ENCODE data around the gene GEMIN7. TPM values are rescaled to one million over a fixed set of nuclear protein-coding genes. Genes with fewer than 3 reads are reported as not detected.

GEMIN7 gene
- total and polyA plus RNA-seq, 2 of the 13 experiments (the other 11 are each of a cell fraction or from before 2014, with no cell fraction given), result 24.1 to 30.6 TPM

GRCh38 chr19:45140533-45140932 lies 61.5 kb downstream of the GEMIN7 start:
- Histone ChIP-seq H3K27ac (ENCODE audit: extremely low read length, insufficient read depth, low read length) (no peak overlapping the region), H3K9me3 (ENCODE audit: low read length) (no peaks in the 10 kb centered on the region), H3K79me2 (ENCODE audit: insufficient read depth, low read length) (peaks cover 13% of the 10 kb centered on the region), H3K4me3 (replicated peaks in 1 of 3; ENCODE audit: insufficient read depth in 1 of 3, low read depth in 2 of 3, low read length in 3 of 3) (no peak overlapping the region), H2AFZ (ENCODE audit: low read length) (no peak overlapping the region), H3K27me3 (ENCODE audit: control insufficient read depth in 1 of 2, insufficient read depth in 2 of 2, low read length in 2 of 2) (no peaks in the 10 kb centered on the region), H3K9ac (ENCODE audit: insufficient read depth, low read depth, low read length) (no peak overlapping the region), H3K4me2 (ENCODE audit: low read depth, low read length) (no peak overlapping the region), H3K4me1 (ENCODE audit: insufficient read depth, low read length) (peaks cover 26% of the 10 kb centered on the region), H3K36me3 (replicated peaks in 1 of 2; ENCODE audit: control insufficient read depth in 1 of 2, insufficient read depth in 2 of 2, low read length in 2 of 2) (peaks cover 9 to 10% of the 10 kb centered on the region in 2 experiments; a peak in 3 of 5 replicates), H4K20me1 (ENCODE audit: insufficient read depth, low read length) (no peaks in the 10 kb centered on the region)
- ChIA-PET POLR2A (no interaction called here), CTCF (ENCODE audit: low intra/inter-chr PET ratio, low total read pairs) (no interaction called here)
- intact Hi-C loops (cut with micrococcal nuclease; ENCODE audit: unreplicated experiment) (no loop called here), in situ Hi-C loops (cut with HindIII; ENCODE audit: extremely low pct_ligation_motif_present, low pct_unique_long_range_greater_than_20kb) (no loop called here)
- no peak for DNase-seq (ENCODE audit: low spot score)
- TF ChIP-seq ZFX (CRISPR knock-in tag; IDR thresholded peaks at IDR 0.05; ENCODE audit: low read depth) (no peak), ZNF691 (CRISPR knock-in tag; IDR thresholded peaks at IDR 0.05; ENCODE audit: borderline replicate concordance, low read depth) (no peak), ELK4 (CRISPR knock-in tag; IDR thresholded peaks at IDR 0.05; ENCODE audit: borderline replicate concordance) (no peak), ZSCAN30 (CRISPR knock-in tag; IDR thresholded peaks at IDR 0.05) (no peak), KLF13 (CRISPR knock-in tag; IDR thresholded peaks at IDR 0.05) (no peak), STAG1 (CRISPR knock-in tag; IDR thresholded peaks at IDR 0.05) (no peak), ZNF619 (CRISPR knock-in tag; IDR thresholded peaks at IDR 0.05) (no peak), PREB (CRISPR knock-in tag; IDR thresholded peaks at IDR 0.05) (no peak), LCORL (IDR thresholded peaks at IDR 0.05) (no peak), LCORL (CRISPR knock-in tag; IDR thresholded peaks at IDR 0.05) (no peak), CREB3 (CRISPR knock-in tag; IDR thresholded peaks at IDR 0.05) (no peak), NAIF1 (CRISPR knock-in tag; IDR thresholded peaks at IDR 0.05; ENCODE audit: borderline replicate concordance) (no peak), ZBTB20 (CRISPR knock-in tag; IDR thresholded peaks at IDR 0.05; ENCODE audit: borderline replicate concordance, low read depth) (no peak), ZNF512B (CRISPR knock-in tag; IDR thresholded peaks at IDR 0.05; ENCODE audit: borderline replicate concordance) (no peak), GFI1 (CRISPR knock-in tag; IDR thresholded peaks at IDR 0.05; ENCODE audit: borderline replicate concordance) (no peak), U2AF2 (IDR thresholded peaks at IDR 0.05; ENCODE audit: low read depth, low read length) (no peak), EHMT2 (IDR thresholded peaks at IDR 0.05; ENCODE audit: borderline replicate concordance, low read depth, low read length) (no peak), SIX1 (CRISPR knock-in tag; IDR thresholded peaks at IDR 0.05; ENCODE audit: borderline replicate concordance) (no peak), KLF12 (CRISPR knock-in tag; IDR thresholded peaks at IDR 0.05; ENCODE audit: borderline replicate concordance) (no peak)
- WGBS (ENCODE audit: low lambda C conversion rate), result 98% methylated on average over 10 of the region's 11 CpGs
- ATAC-seq, result no peak
- BruUV-seq (replicated peaks), result no TSS peak
- no peak for FAIRE-seq
